Liver (tissue), 9 donors: ENCODE measurements around the gene MICAL2. TPM values are rescaled to one million over a fixed set of nuclear protein-coding genes. Genes with fewer than 3 reads are reported as not detected.

Experiments used
- DNase-seq: peaks from one replicate; pipeline ENCODE4 v3.0.0-alpha.2; 2017; ENCODE audit warnings: low spot score
- H3K27ac ChIP-seq, 2 donors: one replicate each; pipeline ENCODE4 v1.7.0; 2013; ENCODE audit warnings: inconsistent platforms in 2 of 2, low read length in 2 of 2, control low read depth in 1 of 2, low read depth in 1 of 2, mild to moderate bottlenecking in 1 of 2
- H3K27me3 ChIP-seq, 4 donors: one replicate each; pipeline versions ENCODE4 v1.6.1 to v1.7.0; 2013; ENCODE audit warnings: low read length in 3 of 4, inconsistent platforms in 1 of 4, mild to moderate bottlenecking in 1 of 4, moderate library complexity in 1 of 4; ENCODE audit not compliant: control insufficient read depth in 4 of 4, insufficient read depth in 4 of 4
- H3K36me3 ChIP-seq, 4 donors: one replicate each; pipeline versions ENCODE4 v1.6.1 to v1.7.0; 2013; ENCODE audit warnings: low read length in 3 of 4, mild to moderate bottlenecking in 3 of 4, low read depth in 1 of 4, moderate library complexity in 1 of 4; ENCODE audit not compliant: control insufficient read depth in 4 of 4, insufficient read depth in 3 of 4
- H3K4me1 ChIP-seq, 4 donors: one replicate each; pipeline versions ENCODE4 v1.6.1 to v1.7.0; 2013; ENCODE audit warnings: low read length in 3 of 4, mild to moderate bottlenecking in 3 of 4, moderate library complexity in 1 of 4; ENCODE audit not compliant: control insufficient read depth in 4 of 4, insufficient read depth in 4 of 4
- H3K4me3 ChIP-seq, 3 donors: one replicate each; pipeline versions ENCODE4 v1.6.1 to v1.7.0; 2013; ENCODE audit warnings: low read length in 3 of 3, control low read depth in 1 of 3, low read depth in 1 of 3, mild to moderate bottlenecking in 1 of 3
- H3K9ac ChIP-seq, 2 donors: one replicate each; pipeline ENCODE4 v1.7.0; 2013; ENCODE audit warnings: low read length in 2 of 2, mild to moderate bottlenecking in 2 of 2, moderate library complexity in 2 of 2, control low read depth in 1 of 2, low read depth in 1 of 2
- H3K9me3 ChIP-seq, 4 donors: one replicate each; pipeline versions ENCODE4 v1.6.1 to v1.7.0; 2013; ENCODE audit warnings: low read length in 3 of 4; ENCODE audit not compliant: control insufficient read depth in 4 of 4
- ATF3 ChIP-seq: IDR thresholded peaks from 2 replicates; pipeline ENCODE4 v1.6.1; 2016; ENCODE audit warnings: antibody characterized with exemption
- CTCF ChIP-seq: fragments of 150-350 bp; IDR thresholded peaks from 2 replicates; pipeline ENCODE4 v1.5.1; 2017; ENCODE audit warnings: improper control_type of control experiment, low read depth, low read length; ENCODE audit not compliant: missing input control
- EGR1 ChIP-seq, 2 donors: IDR thresholded peaks; 2 replicates each; pipeline ENCODE4 v1.6.1; 2016 to 2018; ENCODE audit warnings: antibody characterized with exemption in 2 of 2, low read depth in 2 of 2
- FOXA2 ChIP-seq: IDR thresholded peaks from 2 replicates; pipeline ENCODE4 v1.6.1; 2016; ENCODE audit warnings: antibody characterized with exemption
- GABPA ChIP-seq, 2 donors: IDR thresholded peaks in 1 of 2; conservative IDR thresholded peaks in 1 of 2; 2 replicates each; pipeline ENCODE4 v1.6.1; 2016; ENCODE audit warnings: antibody characterized with exemption in 2 of 2, mild to moderate bottlenecking in 1 of 2, moderate library complexity in 1 of 2
- HNF4G ChIP-seq: IDR thresholded peaks from 2 replicates; pipeline ENCODE4 v1.6.1; 2016; ENCODE audit warnings: antibody characterized with exemption
- MAX ChIP-seq: IDR thresholded peaks from 2 replicates; pipeline ENCODE4 v1.6.1; 2016; ENCODE audit warnings: antibody characterized with exemption
- NR2F2 ChIP-seq: IDR thresholded peaks from 2 replicates; pipeline ENCODE4 v1.6.1; 2016; ENCODE audit warnings: antibody characterized with exemption
- REST ChIP-seq: IDR thresholded peaks from 2 replicates; pipeline ENCODE4 v1.6.1; 2016; ENCODE audit warnings: antibody characterized with exemption, mild to moderate bottlenecking
- RXRA ChIP-seq, 2 donors: IDR thresholded peaks; 2 replicates each; pipeline ENCODE4 v1.6.1; 2017 to 2018; ENCODE audit warnings: antibody characterized with exemption in 2 of 2, mild to moderate bottlenecking in 1 of 2
- SP1 ChIP-seq: IDR thresholded peaks from 2 replicates; pipeline ENCODE4 v1.6.1; 2018; ENCODE audit warnings: antibody characterized with exemption, mild to moderate bottlenecking
- TAF1 ChIP-seq: conservative IDR thresholded peaks from 2 replicates; pipeline ENCODE4 v1.6.1; 2016; ENCODE audit warnings: antibody characterized with exemption, mild to moderate bottlenecking
- YY1 ChIP-seq: IDR thresholded peaks from 2 replicates; pipeline ENCODE4 v1.6.1; 2016; ENCODE audit warnings: antibody characterized with exemption, mild to moderate bottlenecking
- ZBTB33 ChIP-seq: IDR thresholded peaks from 2 replicates; pipeline ENCODE4 v1.6.1; 2016; ENCODE audit warnings: antibody characterized with exemption
- WGBS: extraction: QIAGEN DNeasy Blood & Tissue Kit; methylation state at CpG from one replicate; pipeline ENCODE4 v1.1.7; 2013; 5-methylcytosine and 5-hydroxymethylcytosine counted together
- polyA plus RNA-seq, 2 donors: library from polyadenylated mRNA; stranded (reverse) in 1 of 2; unstranded in 1 of 2; fragments of 200-250 nt in 1 of 2; fragments of >200 nt in 1 of 2; fragmentation: Nextera tagmentation in 1 of 2; extraction: Ambion mirVana in 1 of 2; gene quantifications; one replicate each; pipeline versions ENCODE4 v1.2.1 to v1.2.3, GENCODE V29; 2013 to 2015
- total RNA-seq, 2 donors: library from RNA; depleted of rRNA; stranded (reverse); fragments of >200 nt; gene quantifications; one replicate each; pipeline ENCODE4 v1.2.3, GENCODE V29; 2014
- donor health status: healthy.
- donor health status: healthy.
- donor health status: healthy.
- donor health status: healthy.
- donor health status: healthy.

MICAL2 gene
- total and polyA plus RNA-seq, 4 donors: 17.5 to 113 (median 42.9) TPM

- no peaks in the 10 kb centered on the region for H3K27me3 ChIP-seq
- 81% methylated on average over 9 of the region's 9 CpGs for WGBS
- H3K4me1 ChIP-seq: peaks cover 5 to 13% (median 6%) of the 10 kb centered on the region in 4 donors
- no peak overlapping the region for H3K9ac ChIP-seq
- H3K9me3 ChIP-seq: no peaks in the 10 kb centered on the region
- no peak for DNase-seq
- H3K36me3 ChIP-seq: no peaks in the 10 kb centered on the region
- TF ChIP-seq REST (no peak), ZBTB33 (no peak), EGR1 (IDR thresholded peaks at IDR 0.05; ENCODE audit: low read depth in 2 of 2) (no peak), CTCF (no peak), NR2F2 (no peak), GABPA (IDR thresholded peaks at IDR 0.05 in 1 of 2, conservative IDR thresholded peaks at IDR 0.05 in 1 of 2) (no peak)
- no peak overlapping the region for H3K4me3 ChIP-seq
- H3K27ac ChIP-seq: no peak overlapping the region
Measured at GRCh38 chr11:12061851-12062560, 48.4 kb upstream of the MICAL2 start.

GRCh38 chr11:12063251-12063650 lies 47.1 kb upstream of the MICAL2 start:
- DNase-seq: no peak
- Histone ChIP-seq H3K36me3 (no peaks in the 10 kb centered on the region), H3K9me3 (no peaks in the 10 kb centered on the region), H3K4me3 (no peak overlapping the region), H3K27ac (no peak overlapping the region), H3K9ac (no peak overlapping the region), H3K4me1 (peaks cover 8 to 22% (median 12%) of the 10 kb centered on the region in 4 donors), H3K27me3 (no peaks in the 10 kb centered on the region)
- WGBS: 96% methylated on average over 2 of the region's 2 CpGs
- TF ChIP-seq GABPA (IDR thresholded peaks at IDR 0.05 in 1 of 2, conservative IDR thresholded peaks at IDR 0.05 in 1 of 2): no peak
- no peak for TF ChIP-seq MAX
- TF ChIP-seq RXRA (IDR thresholded peaks at IDR 0.05): no peak
- TF ChIP-seq SP1: no peak
- TF ChIP-seq NR2F2: no peak
- TF ChIP-seq TAF1: no peak
- no peak for TF ChIP-seq HNF4G
- TF ChIP-seq ZBTB33: no peak
- TF ChIP-seq FOXA2: no peak
- no peak for TF ChIP-seq ATF3
- TF ChIP-seq REST: no peak
- TF ChIP-seq YY1: no peak
